CD4-positive, alpha-beta T cell treated with Interleukin-21 for 1 hour (primary cell): ENCODE data around the gene BMPR1A.

Experiments used
- DNase-seq: peaks from one replicate; pipeline ENCODE4 v3.0.0-alpha.2; 2020

The BMPR1A gene

DNA sequence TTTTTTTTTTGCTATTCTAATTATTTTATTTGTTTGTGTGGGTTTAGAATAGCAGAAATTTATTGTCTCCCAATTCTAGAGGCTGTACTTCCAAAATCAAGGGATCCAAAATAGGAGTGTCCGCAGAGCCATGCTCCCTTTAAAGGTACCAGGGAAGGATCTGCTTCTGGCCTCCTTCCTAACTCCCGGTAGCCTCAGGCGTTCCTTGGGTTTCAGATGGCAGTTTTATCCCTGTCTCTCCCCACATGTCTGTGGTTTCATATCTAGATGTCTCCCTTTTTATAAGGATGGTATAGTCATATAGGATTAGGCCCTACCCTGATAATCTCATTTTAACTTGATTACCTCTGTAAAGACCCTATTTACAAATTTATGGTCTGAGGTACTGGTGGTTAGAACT is 48.4 kb downstream of the BMPR1A start:
- no peak for DNase-seq

DNA sequence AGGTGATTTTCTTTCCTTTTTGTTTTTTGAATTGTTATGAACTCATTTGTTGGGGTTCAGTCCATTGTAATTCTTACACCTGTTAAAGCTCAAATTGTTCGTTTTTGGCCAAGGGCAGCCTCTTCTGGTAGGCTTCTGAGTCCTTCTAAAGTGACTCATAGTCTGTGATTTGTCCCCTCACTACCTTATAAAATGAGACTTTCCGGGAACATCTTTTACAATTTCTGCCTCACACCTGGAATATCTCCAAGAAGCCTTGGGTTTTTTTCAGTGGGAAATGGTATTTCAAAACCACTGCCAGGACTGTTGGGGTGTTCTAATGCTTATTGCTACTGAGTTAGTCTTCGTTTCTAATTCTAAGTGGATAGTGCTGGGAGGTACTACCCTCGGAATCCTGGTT is 56.7 kb downstream of the BMPR1A start:
- DNase-seq, result no peak

GRCh38 chr10:86813982-86814381 is 57.6 kb downstream of the BMPR1A start:
- no peak for DNase-seq

DNA sequence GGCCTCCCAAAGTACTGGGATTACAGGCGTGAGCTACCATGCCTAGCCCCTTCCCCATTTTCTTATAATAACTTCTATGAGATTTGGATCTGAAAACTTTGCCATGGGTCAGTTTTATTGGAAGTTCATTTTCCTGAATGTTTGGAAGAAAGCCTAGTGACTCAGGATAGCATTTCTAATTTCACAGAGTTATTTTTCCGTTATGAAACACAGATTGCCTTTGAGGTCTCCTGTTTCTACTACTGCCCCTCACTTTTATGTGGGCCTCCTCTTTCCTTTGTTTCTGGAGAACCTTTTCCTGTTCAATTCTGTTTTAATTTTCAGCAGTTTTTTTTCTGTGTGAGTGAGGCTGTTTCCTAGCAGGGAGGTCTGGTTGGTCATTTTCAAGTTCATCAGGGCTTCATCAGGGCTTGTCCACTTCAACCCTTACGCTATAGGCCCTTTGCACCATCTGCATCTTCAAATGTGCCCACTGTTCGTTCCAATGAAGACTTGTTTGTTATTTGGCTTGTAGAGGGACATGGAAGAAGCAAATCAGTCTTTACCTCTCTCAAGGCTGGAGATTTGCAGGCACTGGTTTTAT is 58.7 kb downstream of the BMPR1A start:
- DNase-seq, result no peak

GRCh38 chr10:86815640-86816039 is 59.2 kb downstream of the BMPR1A start:
- no peak for DNase-seq

GRCh38 chr10:86817246-86817645 is 60.8 kb downstream of the BMPR1A start:
- no peak for DNase-seq

GRCh38 chr10:86819567-86819966 is 63.1 kb downstream of the BMPR1A start:
- no peak for DNase-seq

DNA sequence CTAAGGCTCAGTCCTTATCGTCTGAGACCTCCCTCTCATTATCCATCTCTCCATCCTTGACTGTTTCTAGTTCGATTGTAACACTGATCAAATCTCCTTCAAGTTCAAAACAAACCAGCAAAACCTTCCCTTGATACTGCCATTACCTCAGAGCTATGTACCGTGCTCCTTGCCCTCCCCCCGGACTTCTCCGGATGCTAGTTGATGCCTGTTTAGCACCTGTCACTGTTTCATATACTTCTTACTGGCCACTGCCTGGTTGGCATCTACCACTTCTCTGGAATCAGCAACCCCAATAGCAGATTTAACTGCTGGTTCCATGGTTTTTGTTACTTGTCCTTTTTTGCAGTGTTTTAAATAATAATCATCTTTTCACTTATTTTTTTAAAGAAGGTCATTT is 64.1 kb downstream of the BMPR1A start:
- no peak for DNase-seq

DNA sequence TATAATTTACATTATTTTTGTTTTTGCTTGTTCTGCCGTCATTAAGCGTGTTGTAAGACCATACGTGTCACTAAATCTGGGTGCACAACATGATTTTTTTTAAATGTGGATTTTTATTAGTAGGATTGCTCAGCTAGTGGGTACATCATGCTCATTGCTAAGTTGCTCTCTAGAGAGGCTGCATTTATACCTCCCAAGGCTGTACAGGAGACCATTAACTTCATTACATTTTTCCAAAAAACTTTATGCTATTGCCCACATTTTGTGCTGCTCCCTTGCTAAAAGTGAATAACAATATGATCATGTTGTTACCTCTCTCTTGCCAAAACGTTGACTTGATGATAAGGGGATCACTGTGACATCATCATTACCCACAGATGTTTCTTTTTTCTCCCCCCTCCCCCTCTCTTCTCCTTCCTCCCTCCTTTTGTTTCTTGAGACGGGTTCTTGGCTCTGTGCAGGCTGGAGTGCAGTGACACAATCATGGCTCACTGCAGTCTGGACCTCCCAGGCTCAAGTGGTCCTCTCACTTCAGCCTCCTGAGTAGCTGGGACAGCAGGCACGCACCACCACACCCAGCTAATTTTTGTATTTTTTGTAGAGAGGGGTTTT is 65.1 kb downstream of the BMPR1A start:
- no peak for DNase-seq

DNA sequence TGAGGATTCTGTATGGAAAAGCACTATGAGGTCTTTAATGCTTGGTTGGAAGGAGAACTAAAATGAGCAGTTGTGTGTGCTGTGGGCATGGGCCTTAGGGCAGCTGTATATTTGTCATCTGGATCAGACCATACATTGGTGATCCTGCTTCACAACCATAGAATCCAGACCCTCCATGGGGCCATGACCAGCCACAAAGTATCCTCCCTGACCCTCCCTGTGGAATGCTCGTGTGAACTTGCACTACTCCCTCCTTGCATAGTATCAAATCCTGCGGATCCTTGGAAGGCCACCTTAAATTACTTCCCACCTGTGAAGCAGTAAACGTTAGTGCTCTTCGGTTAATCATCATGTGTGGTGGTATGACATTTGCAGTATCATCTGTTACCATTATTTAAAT is 67.1 kb downstream of the BMPR1A start:
- DNase-seq, result no peak

DNA sequence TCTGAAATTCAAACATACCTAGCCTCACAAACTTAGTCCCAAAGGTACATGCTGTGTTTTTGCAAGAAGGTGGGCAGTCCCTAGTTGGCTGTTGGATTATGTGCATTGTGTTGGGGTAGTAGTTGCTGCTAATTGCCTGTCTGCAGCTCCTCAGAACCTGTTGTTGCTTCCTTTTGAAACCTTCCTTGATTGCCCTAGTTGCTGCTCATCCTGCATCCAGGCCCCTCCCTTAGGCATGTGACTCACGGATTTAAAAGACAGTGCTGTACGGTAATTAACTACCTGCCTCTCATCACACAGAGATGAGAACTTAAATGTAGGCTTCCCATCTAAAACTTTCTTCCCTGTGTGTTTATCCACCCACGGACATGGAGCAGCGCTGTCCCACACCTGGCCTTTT is 67.7 kb downstream of the BMPR1A start:
- DNase-seq, result no peak

GRCh38 chr10:86825366-86825765 is 68.9 kb downstream of the BMPR1A start:
- DNase-seq, result no peak

- DNase-seq, result no peak
Observed at GRCh38 chr10:86827639-86828038, 71.2 kb downstream of the BMPR1A start.

DNA sequence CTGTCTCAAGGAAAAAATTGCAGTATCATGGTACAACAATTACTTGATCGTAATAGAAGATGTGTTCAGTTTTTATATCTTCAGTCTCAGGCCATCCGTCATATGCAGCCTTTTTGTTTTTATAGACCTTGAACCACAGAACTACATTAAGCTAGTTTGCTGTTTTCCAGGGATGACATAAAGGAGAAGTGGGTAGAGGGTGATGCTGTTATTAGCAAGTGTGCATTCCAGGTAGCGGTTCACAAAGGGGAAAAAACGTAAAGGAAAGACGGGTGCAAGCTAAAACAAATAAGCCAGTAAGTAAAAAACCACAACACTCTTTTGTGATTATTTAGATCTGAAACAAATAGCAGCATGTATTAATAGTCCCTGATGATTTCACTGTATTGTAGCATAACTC is 71.7 kb downstream of the BMPR1A start:
- no peak for DNase-seq

- no peak for DNase-seq
Observed at GRCh38 chr10:86829472-86829871, 73.1 kb downstream of the BMPR1A start.

- no peak for DNase-seq
Observed at GRCh38 chr10:86830043-86830591, 73.7 kb downstream of the BMPR1A start.

- DNase-seq, result no peak
Observed at GRCh38 chr10:86833969-86834368, 77.5 kb downstream of the BMPR1A start.

- DNase-seq, result no peak
Observed at GRCh38 chr10:86836044-86836443, 79.6 kb downstream of the BMPR1A start.

GRCh38 chr10:86837663-86838062 is 81.2 kb downstream of the BMPR1A start:
- no peak for DNase-seq

DNA sequence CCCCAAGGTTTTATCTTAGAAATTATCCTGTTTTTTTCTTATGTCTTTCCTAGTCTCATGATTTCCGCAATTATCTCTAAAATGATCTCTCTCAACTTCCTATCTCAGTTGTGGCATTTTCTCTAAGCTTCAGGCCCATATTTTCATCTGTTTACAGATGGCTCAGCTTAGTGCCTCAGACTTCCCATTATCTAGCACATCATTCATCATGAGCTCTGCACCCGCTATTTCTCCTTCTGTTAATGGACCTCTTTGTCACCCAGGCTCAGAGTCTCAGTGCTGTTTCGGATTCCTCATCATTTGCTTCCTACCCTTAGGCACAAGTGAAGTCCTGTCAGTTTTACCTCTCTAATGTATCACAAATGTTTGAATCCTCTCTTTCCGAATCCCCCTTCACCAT is 84.1 kb downstream of the BMPR1A start:
- no peak for DNase-seq

GRCh38 chr10:86846088-86846487 is 89.7 kb downstream of the BMPR1A start:
- DNase-seq, result no peak

- DNase-seq, result no peak
Observed at GRCh38 chr10:86848747-86849146, 92.3 kb downstream of the BMPR1A start.

GRCh38 chr10:86849181-86849894 is 92.9 kb downstream of the BMPR1A start:
- no peak for DNase-seq

DNA sequence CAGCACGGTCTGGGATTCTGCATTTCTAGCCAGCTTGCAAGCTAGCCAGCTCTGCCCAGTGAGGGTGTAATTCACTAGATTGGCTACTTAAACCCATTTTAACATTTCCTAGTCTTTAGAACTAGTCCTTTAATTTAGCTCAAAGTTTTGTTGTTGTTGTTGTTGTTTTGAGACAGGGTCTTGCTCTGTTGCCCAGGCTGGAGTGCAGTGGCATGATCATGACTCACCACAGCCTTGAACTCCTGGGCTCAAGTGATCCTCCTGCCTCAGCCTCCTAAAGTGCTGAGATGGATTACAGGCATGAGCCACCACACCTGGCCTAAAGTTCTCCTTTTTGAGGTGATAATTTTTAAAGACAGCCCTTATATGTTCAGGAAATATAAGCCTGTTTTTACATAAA is 94.1 kb downstream of the BMPR1A start:
- no peak for DNase-seq
